GM12878 (cell line): ENCODE measurements around the gene CYBC1. TPM values are rescaled to one million over a fixed set of nuclear protein-coding genes. Genes with fewer than 3 reads are reported as not detected.

ENCODE experiments used
- CTCF ChIP-seq, 3 experiments: IDR thresholded peaks in 2 of 3; conservative IDR thresholded peaks in 1 of 3; 2 replicates each; pipeline ENCODE4 v1.5.1; 2011; ENCODE audit warnings: low read depth in 3 of 3, low read length in 3 of 3, mild to moderate bottlenecking in 3 of 3, control low read depth in 2 of 3, moderate library complexity in 2 of 3, inconsistent platforms in 1 of 3, mixed read lengths in 1 of 3; ENCODE audit not compliant: control insufficient read depth in 2 of 3, insufficient read depth in 1 of 3; ENCODE audit errors: extremely low read depth in 1 of 3
- DPF2 ChIP-seq: fragments of 450-650 bp; IDR thresholded peaks from 2 replicates; pipeline ENCODE4 v1.6.1; 2017; ENCODE audit warnings: mild to moderate bottlenecking
- EGR1 ChIP-seq, 2 experiments: IDR thresholded peaks; 1 replicate in 1 of 2; 2 replicates in 1 of 2; pipeline ENCODE4 v1.6.1; 2011 to 2012; ENCODE audit warnings: low read depth in 2 of 2, low read length in 2 of 2, borderline replicate concordance in 1 of 2, mild to moderate bottlenecking in 1 of 2, moderate library complexity in 1 of 2
- ETV6 ChIP-seq, 2 experiments: fragments of 450-650 bp in 1 of 2; IDR thresholded peaks in 1 of 2; conservative IDR thresholded peaks in 1 of 2; 2 replicates each; pipeline ENCODE4 v1.6.1; 2014; ENCODE audit warnings: antibody characterized with exemption in 1 of 2, borderline replicate concordance in 1 of 2, low read depth in 1 of 2, mild to moderate bottlenecking in 1 of 2, moderate library complexity in 1 of 2
- HDAC6 ChIP-seq: fragments of 200-600 bp; sonication (generic); IDR thresholded peaks from one replicate; pipeline ENCODE4 v1.8.0; 2017; ENCODE audit warnings: antibody characterized with exemption; ENCODE audit not compliant: unreplicated experiment
- IKZF1 ChIP-seq: fragments of 450-650 bp; conservative IDR thresholded peaks from 2 replicates; pipeline ENCODE4 v1.6.1; 2017; ENCODE audit warnings: antibody characterized with exemption, mild to moderate bottlenecking
- MAX ChIP-seq: IDR thresholded peaks from 2 replicates; pipeline ENCODE4 v1.6.1; 2012; ENCODE audit warnings: low read depth, low read length, improper control_type of control experiment
- NBN ChIP-seq: fragments of 450-650 bp; IDR thresholded peaks from 2 replicates; pipeline ENCODE4 v1.6.1; 2016
- PAX5 ChIP-seq: IDR thresholded peaks from 2 replicates; pipeline ENCODE4 v1.6.1; 2011; ENCODE audit warnings: low read depth, low read length, borderline replicate concordance
- PML ChIP-seq: IDR thresholded peaks from 2 replicates; pipeline ENCODE4 v1.6.1; 2012; ENCODE audit warnings: low read length, inconsistent platforms
- POLR2A ChIP-seq: IDR thresholded peaks from 2 replicates; pipeline ENCODE4 v1.6.1; 2011; ENCODE audit warnings: low read depth, mild to moderate bottlenecking, low read length
- SIX5 ChIP-seq: IDR thresholded peaks from 2 replicates; pipeline ENCODE4 v1.6.1; 2011; ENCODE audit warnings: mild to moderate bottlenecking, low read depth, low read length, moderate library complexity; ENCODE audit not compliant: severe bottlenecking
- SMC3 ChIP-seq: IDR thresholded peaks from 2 replicates; pipeline ENCODE4 v1.6.1; 2011; ENCODE audit warnings: low read length, improper control_type of control experiment, borderline replicate concordance
- TARDBP ChIP-seq: IDR thresholded peaks from 2 replicates; pipeline ENCODE4 v1.6.1; 2016; ENCODE audit warnings: borderline replicate concordance
- USF2 ChIP-seq: IDR thresholded peaks from 2 replicates; pipeline ENCODE4 v1.6.1; 2011; ENCODE audit warnings: low read depth, low read length, improper control_type of control experiment, borderline replicate concordance
- ZBED1 ChIP-seq: IDR thresholded peaks from 2 replicates; pipeline ENCODE4 v1.6.1; 2016; ENCODE audit warnings: borderline replicate concordance
- ZBTB4 ChIP-seq: fragments of 450-650 bp; formaldehyde crosslinking; IDR thresholded peaks from 2 replicates; pipeline ENCODE4 v1.4.0; 2022; ENCODE audit warnings: mild to moderate bottlenecking, moderate library complexity
- ZNF622 ChIP-seq: fragments of 450-650 bp; IDR thresholded peaks from 2 replicates; pipeline ENCODE4 v1.6.1; 2017; ENCODE audit warnings: mild to moderate bottlenecking, inconsistent platforms
- ZNF687 ChIP-seq: fragments of 450-650 bp; IDR thresholded peaks from 2 replicates; pipeline ENCODE4 v1.6.1; 2017; ENCODE audit warnings: mild to moderate bottlenecking, moderate library complexity
- ZSCAN29 ChIP-seq: fragments of 450-650 bp; IDR thresholded peaks from 2 replicates; pipeline ENCODE4 v1.6.1; 2017; ENCODE audit warnings: mild to moderate bottlenecking, moderate library complexity
- polyA plus RNA-seq, 11 experiments: library from polyadenylated mRNA; depleted of rRNA in 4 of 11; unstranded in 6 of 11; stranded (reverse) in 5 of 11; fragments of >200 nt; fragmentation: Nextera tagmentation in 4 of 11; fragmentation: Illumina TruSeq in 1 of 11; extraction: Ambion mirVana in 4 of 11; extraction: Trizol in 1 of 11; gene quantifications; 1 replicate in 1 of 11; 2 replicates in 10 of 11; pipeline versions ENCODE4 v1.2.1 to v1.2.3, GENCODE V29; 2011 to 2016; ENCODE audit warnings: inconsistent platforms in 2 of 11, missing spikeins in 2 of 11, low read depth in 1 of 11
- total RNA-seq, 4 experiments: library from RNA; depleted of rRNA in 3 of 4; stranded (reverse); fragments of >200 nt in 3 of 4; fragmentation: Illumina TruSeq in 1 of 4; extraction: Trizol in 1 of 4; gene quantifications; 2 replicates each; pipeline versions ENCODE4 v1.2.1 to v1.2.3, GENCODE V29; 2013 to 2021

The CYBC1 gene
- total and polyA plus RNA-seq, 10 of the 15 experiments (the other 5 are each of a cell fraction or from before 2014, with no cell fraction given) = 4.2 to 162 (median 133) TPM

- TF ChIP-seq ETV6 (conservative IDR thresholded peaks at IDR 0.05 in 1 of 2, IDR thresholded peaks at IDR 0.05 in 1 of 2; ENCODE audit: borderline replicate concordance in 1 of 2, low read depth in 1 of 2) = no peak; a peak in 1 of 4 replicates
- peak; percentile 97 for TF ChIP-seq PML
- TF ChIP-seq EGR1 (IDR thresholded peaks at IDR 0.05; ENCODE audit: borderline replicate concordance in 1 of 2, low read depth in 2 of 2, low read length in 2 of 2) = peak in 1 of 2 experiments; percentile 4; a peak in 1 of 3 replicates
- TF ChIP-seq HDAC6 = peak; percentile 22
- peak; percentile 75 for TF ChIP-seq IKZF1
- TF ChIP-seq DPF2 = peak; percentile 92
- TF ChIP-seq MAX = peak; percentile 46
- TF ChIP-seq NBN = no peak; the same call in 1 of the 2 replicates
- peak; percentile 95 for TF ChIP-seq POLR2A
- peak; percentile 84; the same call in 1 of the 2 replicates for TF ChIP-seq ZNF687
- TF ChIP-seq ZNF622 = no peak
- TF ChIP-seq SMC3 = 0 out of 2 replicates have a peak, but pooled peaks have one; percentile 3
- TF ChIP-seq CTCF (IDR thresholded peaks at IDR 0.05 in 2 of 3, conservative IDR thresholded peaks at IDR 0.05 in 1 of 3; ENCODE audit: control insufficient read depth in 2 of 3, extremely low read depth in 1 of 3, insufficient read depth in 1 of 3, low read depth in 3 of 3, low read length in 3 of 3) = no peak
- no peak for TF ChIP-seq ZSCAN29
- TF ChIP-seq SIX5 = no peak
- TF ChIP-seq USF2 = no peak
- TF ChIP-seq TARDBP = no peak
- no peak for TF ChIP-seq PAX5
- TF ChIP-seq ZBED1 = no peak
- no peak for TF ChIP-seq ZBTB4 (CRISPR knock-in tag)
Measured at GRCh38 chr17:82458179-82458884, 7.8 kb upstream of the CYBC1 start, which contains the start of gene NARF (continued).
